ENCODE results near the gene SSR3.

DNA sequence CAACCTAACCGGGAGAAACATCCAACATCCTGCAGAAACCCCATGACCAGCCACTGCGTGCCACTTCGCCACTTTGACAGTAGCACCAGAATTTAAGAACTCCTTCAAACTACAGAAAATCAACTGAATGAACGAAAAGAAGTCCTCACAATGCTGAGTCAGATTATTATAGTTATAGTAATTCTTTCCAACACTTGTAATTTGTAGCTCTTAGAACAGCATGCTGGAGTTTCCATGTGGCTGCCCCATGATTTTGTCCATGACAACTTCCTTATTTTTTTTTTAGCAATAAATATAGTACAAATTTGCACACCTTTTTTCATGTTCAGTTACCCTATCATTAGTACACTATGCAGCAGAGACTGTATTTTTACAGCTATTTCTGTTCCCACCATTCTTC, 26.1 kb upstream of the SSR3 start:
- TF ChIP-seq CTCF (IDR thresholded peaks at IDR 0.05 in 4 of 5, conservative IDR thresholded peaks at IDR 0.05 in 1 of 5) (no peak), POLR2A (IDR thresholded peaks at IDR 0.05) (no peak)
